Measurements from ENCODE around the gene PRKCA.
"Not testable (repeated sequence)": the region's sequence is repeated elsewhere in the genome, so short reads cannot be mapped to it uniquely, and the experiment has no call there.

PRKCA gene

DNA sequence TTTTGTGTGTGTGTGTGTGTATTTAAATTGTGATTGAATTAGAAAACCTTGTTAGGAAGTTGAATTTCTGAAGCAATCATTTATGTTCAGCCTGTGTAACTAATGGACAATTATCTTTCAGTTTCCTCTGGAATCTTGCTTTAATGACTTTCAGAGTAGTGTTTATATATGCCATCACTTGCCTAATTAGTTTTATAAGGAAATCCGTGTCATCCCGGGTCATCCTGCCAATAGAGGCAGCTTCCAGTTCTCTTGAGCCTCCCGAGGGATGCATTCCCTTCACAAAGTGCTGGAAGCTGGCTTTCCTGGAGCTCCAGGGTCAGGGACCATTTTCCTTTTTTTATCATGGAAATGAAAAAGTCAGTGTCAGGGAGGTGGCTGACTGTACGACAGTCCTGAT lies 42.9 kb downstream of the PRKCA start:
- Histone ChIP-seq H3K4me3 (replicated peaks; ENCODE audit: insufficient read depth, low read length) (no peak overlapping the region), H3K27me3 (ENCODE audit: insufficient read depth, poor library complexity, severe bottlenecking) (no peaks in the 10 kb centered on the region), H3K27ac (replicated peaks) (no peak overlapping the region)
- no peak for DNase-seq (ENCODE audit: low read depth in 1 of 2, low spot score in 1 of 2)
- TF ChIP-seq SPI1 (IDR thresholded peaks at IDR 0.05; ENCODE audit: borderline replicate concordance, low read depth), result no peak
- TF ChIP-seq POLR2AphosphoS5 (IDR thresholded peaks at IDR 0.05; ENCODE audit: low read depth), result no peak
- TF ChIP-seq GABPA (IDR thresholded peaks at IDR 0.05; ENCODE audit: low read depth), result no peak
- TF ChIP-seq, protein P1, sequence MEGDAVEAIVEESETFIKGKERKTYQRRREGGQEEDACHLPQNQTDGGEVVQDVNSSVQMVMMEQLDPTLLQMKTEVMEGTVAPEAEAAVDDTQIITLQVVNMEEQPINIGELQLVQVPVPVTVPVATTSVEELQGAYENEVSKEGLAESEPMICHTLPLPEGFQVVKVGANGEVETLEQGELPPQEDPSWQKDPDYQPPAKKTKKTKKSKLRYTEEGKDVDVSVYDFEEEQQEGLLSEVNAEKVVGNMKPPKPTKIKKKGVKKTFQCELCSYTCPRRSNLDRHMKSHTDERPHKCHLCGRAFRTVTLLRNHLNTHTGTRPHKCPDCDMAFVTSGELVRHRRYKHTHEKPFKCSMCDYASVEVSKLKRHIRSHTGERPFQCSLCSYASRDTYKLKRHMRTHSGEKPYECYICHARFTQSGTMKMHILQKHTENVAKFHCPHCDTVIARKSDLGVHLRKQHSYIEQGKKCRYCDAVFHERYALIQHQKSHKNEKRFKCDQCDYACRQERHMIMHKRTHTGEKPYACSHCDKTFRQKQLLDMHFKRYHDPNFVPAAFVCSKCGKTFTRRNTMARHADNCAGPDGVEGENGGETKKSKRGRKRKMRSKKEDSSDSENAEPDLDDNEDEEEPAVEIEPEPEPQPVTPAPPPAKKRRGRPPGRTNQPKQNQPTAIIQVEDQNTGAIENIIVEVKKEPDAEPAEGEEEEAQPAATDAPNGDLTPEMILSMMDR (IDR thresholded peaks at IDR 0.05; ENCODE audit: insufficient read depth, low read length), result no peak
- TF ChIP-seq, protein P2, sequence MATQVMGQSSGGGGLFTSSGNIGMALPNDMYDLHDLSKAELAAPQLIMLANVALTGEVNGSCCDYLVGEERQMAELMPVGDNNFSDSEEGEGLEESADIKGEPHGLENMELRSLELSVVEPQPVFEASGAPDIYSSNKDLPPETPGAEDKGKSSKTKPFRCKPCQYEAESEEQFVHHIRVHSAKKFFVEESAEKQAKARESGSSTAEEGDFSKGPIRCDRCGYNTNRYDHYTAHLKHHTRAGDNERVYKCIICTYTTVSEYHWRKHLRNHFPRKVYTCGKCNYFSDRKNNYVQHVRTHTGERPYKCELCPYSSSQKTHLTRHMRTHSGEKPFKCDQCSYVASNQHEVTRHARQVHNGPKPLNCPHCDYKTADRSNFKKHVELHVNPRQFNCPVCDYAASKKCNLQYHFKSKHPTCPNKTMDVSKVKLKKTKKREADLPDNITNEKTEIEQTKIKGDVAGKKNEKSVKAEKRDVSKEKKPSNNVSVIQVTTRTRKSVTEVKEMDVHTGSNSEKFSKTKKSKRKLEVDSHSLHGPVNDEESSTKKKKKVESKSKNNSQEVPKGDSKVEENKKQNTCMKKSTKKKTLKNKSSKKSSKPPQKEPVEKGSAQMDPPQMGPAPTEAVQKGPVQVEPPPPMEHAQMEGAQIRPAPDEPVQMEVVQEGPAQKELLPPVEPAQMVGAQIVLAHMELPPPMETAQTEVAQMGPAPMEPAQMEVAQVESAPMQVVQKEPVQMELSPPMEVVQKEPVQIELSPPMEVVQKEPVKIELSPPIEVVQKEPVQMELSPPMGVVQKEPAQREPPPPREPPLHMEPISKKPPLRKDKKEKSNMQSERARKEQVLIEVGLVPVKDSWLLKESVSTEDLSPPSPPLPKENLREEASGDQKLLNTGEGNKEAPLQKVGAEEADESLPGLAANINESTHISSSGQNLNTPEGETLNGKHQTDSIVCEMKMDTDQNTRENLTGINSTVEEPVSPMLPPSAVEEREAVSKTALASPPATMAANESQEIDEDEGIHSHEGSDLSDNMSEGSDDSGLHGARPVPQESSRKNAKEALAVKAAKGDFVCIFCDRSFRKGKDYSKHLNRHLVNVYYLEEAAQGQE (IDR thresholded peaks at IDR 0.05; ENCODE audit: insufficient replicate concordance, low read depth), result no peak

DNA sequence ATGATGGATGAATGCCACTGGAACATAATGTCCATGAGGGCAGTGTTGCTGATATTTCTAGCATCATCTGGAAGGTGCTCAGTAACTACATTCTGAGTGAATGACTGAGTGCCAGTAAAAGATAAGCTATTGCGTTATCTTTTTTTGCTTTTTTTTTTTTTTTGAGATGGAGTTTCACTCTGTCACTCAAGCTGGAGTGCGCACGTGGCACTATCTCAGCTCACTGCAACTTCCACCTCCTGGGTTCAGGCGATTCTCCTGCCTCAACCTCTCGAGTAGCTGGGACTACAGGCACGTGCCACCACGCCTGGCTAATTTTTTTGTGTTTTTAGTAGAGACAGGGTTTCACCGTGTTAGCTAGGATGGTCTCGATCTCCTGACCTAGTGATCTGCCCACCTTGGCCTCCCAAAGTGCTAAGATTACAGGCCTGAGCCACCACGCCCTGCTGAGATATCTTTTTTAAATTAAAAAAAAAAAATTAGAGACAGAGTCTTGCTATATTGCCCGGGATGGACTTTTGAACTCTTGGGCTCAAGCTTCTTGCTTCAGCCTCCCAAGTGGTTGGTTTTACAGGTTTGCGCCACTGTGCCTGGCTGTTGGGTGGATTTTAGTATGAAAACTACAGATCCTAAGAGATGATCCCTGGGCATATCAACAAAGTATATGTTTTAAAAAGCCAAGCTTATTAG lies 43.7 kb downstream of the PRKCA start:
- not testable (repeated sequence) for H3K27me3 ChIP-seq (ENCODE audit: insufficient read depth, poor library complexity, severe bottlenecking); H3K27ac ChIP-seq (replicated peaks); DNase-seq (ENCODE audit: low read depth in 1 of 2, low spot score in 1 of 2); H3K4me3 ChIP-seq (replicated peaks; ENCODE audit: insufficient read depth, low read length)

DNA sequence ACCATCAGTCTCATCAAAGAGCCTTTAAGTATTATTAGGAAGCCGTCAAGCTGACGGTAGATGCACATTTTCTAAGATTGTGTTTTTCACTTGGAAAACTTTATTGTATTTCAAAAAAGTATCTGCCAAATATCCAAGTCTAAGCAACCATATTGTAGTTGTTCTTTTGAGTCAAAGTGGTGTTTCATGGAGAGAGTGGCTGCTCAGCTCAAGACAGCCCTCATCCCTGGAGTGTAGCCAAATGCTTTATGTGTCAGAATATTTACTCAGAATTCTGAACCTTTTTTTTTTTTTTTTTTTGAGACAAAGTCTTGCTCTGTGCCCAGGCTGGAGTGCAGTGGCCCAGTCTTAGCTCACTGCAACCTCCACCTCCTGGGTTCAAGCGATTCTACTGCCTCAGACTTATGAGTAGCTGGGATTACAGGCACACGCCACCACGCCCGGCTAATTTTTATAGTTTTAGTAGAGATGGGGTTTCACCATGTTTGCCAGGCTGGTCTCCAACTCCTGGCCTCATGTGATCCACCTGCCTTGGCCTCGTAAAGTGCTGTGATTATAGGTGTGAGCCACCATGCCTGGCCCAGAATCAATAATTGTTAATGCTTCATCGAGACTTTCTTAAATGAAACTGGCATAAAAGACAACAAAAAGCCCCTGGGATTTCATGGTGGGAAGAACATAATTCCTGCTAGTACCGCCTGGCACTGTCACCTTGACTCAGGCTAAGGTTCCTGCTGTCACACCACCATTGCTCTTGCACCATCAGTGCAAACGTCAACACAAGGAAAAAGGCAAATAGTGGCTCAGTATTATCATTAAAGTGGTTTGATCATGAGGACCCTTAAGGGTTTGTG lies 45.5 kb downstream of the PRKCA start:
- TF ChIP-seq, protein P2 (IDR thresholded peaks at IDR 0.05; ENCODE audit: insufficient replicate concordance, low read depth), result no peak
- TF ChIP-seq SPI1 (IDR thresholded peaks at IDR 0.05; ENCODE audit: borderline replicate concordance, low read depth) (no peak), POLR2AphosphoS5 (IDR thresholded peaks at IDR 0.05; ENCODE audit: low read depth) (no peak), GABPA (IDR thresholded peaks at IDR 0.05; ENCODE audit: low read depth) (no peak)
- TF ChIP-seq, protein P1 (IDR thresholded peaks at IDR 0.05; ENCODE audit: insufficient read depth, low read length), result no peak
- H3K4me3 ChIP-seq (replicated peaks; ENCODE audit: insufficient read depth, low read length), result no peak overlapping the region
- no peak for DNase-seq (ENCODE audit: low read depth in 1 of 2, low spot score in 1 of 2)
- H3K27ac ChIP-seq (replicated peaks), result no peak overlapping the region
- H3K27me3 ChIP-seq (ENCODE audit: insufficient read depth, poor library complexity, severe bottlenecking), result no peaks in the 10 kb centered on the region

DNA sequence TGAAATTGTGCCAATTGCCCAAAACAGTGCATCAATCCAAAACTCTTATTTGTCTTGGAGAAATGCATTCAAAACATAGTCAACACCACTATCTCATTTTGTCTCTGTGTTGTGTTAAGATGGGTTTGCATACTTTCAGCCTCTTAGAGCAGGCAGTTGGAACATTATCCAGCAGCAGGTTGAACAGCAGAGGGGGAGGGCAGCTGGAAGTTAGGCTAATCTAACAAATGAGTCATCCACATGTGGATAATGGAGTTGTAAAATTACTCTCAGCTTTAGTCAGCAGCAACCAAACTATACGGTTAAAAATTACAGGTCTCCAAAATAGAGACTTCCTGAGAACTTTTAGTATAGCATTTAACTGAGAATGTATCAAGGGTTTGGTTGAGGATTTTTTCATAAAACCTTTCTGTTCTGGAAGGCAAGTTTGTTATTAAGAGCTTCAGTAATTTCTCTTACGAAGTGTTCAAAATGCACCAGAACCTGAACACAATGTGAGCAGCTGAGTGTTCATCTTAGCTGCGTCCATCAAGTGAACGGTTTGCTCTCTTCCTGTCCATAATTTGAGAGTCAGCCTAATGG lies 46.3 kb downstream of the PRKCA start:
- TF ChIP-seq POLR2AphosphoS5 (IDR thresholded peaks at IDR 0.05; ENCODE audit: low read depth), result no peak
- TF ChIP-seq, protein P2 (IDR thresholded peaks at IDR 0.05; ENCODE audit: insufficient replicate concordance, low read depth), result no peak
- TF ChIP-seq GABPA (IDR thresholded peaks at IDR 0.05; ENCODE audit: low read depth), result no peak
- TF ChIP-seq, protein P1 (IDR thresholded peaks at IDR 0.05; ENCODE audit: insufficient read depth, low read length), result no peak
- TF ChIP-seq SPI1 (IDR thresholded peaks at IDR 0.05; ENCODE audit: borderline replicate concordance, low read depth), result no peak
- Histone ChIP-seq H3K27ac (replicated peaks) (no peak overlapping the region), H3K27me3 (ENCODE audit: insufficient read depth, poor library complexity, severe bottlenecking) (no peaks in the 10 kb centered on the region), H3K4me3 (replicated peaks; ENCODE audit: insufficient read depth, low read length) (no peak overlapping the region)
- DNase-seq (ENCODE audit: low read depth in 1 of 2, low spot score in 1 of 2), result peak in 1 of 2 experiments; percentile 14

Data from HL-60 (cell line).